Measurements from ENCODE around the gene GADD45A. TPM values are rescaled to one million over a fixed set of nuclear protein-coding genes. Genes with fewer than 3 reads are reported as not detected.

The GADD45A gene
- total and polyA plus RNA-seq, 9 of the 15 experiments (the other 6 are each of a cell fraction or from before 2014, with no cell fraction given) = 21.3 to 156 (median 62.1) TPM

- TF ChIP-seq ZBTB40 (IDR thresholded peaks at IDR 0.05) (peak; percentile 14; the same call in 1 of the 2 replicates), ZBTB40 (CRISPR knock-in tag; IDR thresholded peaks at IDR 0.05) (no peak), NFIC (IDR thresholded peaks at IDR 0.05) (0 out of 2 replicates have a peak, but pooled peaks have one; percentile 10), SRF (CRISPR knock-in tag; IDR thresholded peaks at IDR 0.05) (0 out of 4 replicates have a peak, but pooled peaks of 1 of the 2 experiments have one; percentile 49), NFE2 (IDR thresholded peaks at IDR 0.05; ENCODE audit: low read depth) (peak; percentile 37; the same call in 1 of the 2 replicates), BHLHE40 (IDR thresholded peaks at IDR 0.05; ENCODE audit: low read length) (peak; percentile 66; the same call in 1 of the 2 replicates), MYC (IDR thresholded peaks at IDR 0.05; ENCODE audit: low read depth, low read length) (no peak), MYC (CRISPR knock-in tag; IDR thresholded peaks at IDR 0.05; ENCODE audit: borderline replicate concordance, low read depth) (peak; percentile 51; the same call in 1 of the 2 replicates), FOXJ2 (tag; IDR thresholded peaks at IDR 0.05) (0 out of 2 replicates have a peak, but pooled peaks have one; percentile 5), POLR3G (IDR thresholded peaks at IDR 0.05; ENCODE audit: extremely low read depth, insufficient read length, insufficient replicate concordance) (no peak), KDM4B (IDR thresholded peaks at IDR 0.05; ENCODE audit: borderline replicate concordance in 2 of 2, low read depth in 1 of 2) (no peak), RFX5 (IDR thresholded peaks at IDR 0.05; ENCODE audit: low read depth, low read length) (no peak), ZNF274 (IDR thresholded peaks at IDR 0.05; ENCODE audit: borderline replicate concordance, low read depth, low read length) (no peak), ZNF184 (CRISPR knock-in tag; IDR thresholded peaks at IDR 0.05) (no peak), NFE2L1 (tag; IDR thresholded peaks at IDR 0.05; ENCODE audit: borderline replicate concordance, low read depth) (no peak), TGIF2 (CRISPR knock-in tag; IDR thresholded peaks at IDR 0.05) (peak; percentile 91; the same call in 1 of the 2 replicates), THRB (CRISPR knock-in tag; conservative IDR thresholded peaks at IDR 0.05) (no peak)
These were observed 711 bp downstream of the GADD45A start (continued) for GRCh38 chr1:67685558-67686266.
